Stomach (tissue), 4 donors: ENCODE measurements around the gene WDR93.

Experiments
- EP300 ChIP-seq: sonication (generic); formaldehyde crosslinking; IDR thresholded peaks from one replicate; pipeline ENCODE4 v1.6.1; 2017; ENCODE audit warnings: antibody characterized with exemption
- POLR2A ChIP-seq, 4 donors: fragments of 450-650 bp; IDR thresholded peaks; one replicate each; pipeline ENCODE4 v1.6.1; 2016; ENCODE audit warnings: antibody characterized with exemption in 4 of 4, control low read depth in 2 of 4, mild to moderate bottlenecking in 1 of 4, moderate library complexity in 1 of 4
- TF ChIP-seq, protein P1 (sequence below), 7 experiments: fragments of 450-650 bp in 4 of 7; fragments of 200-600 bp in 3 of 7; sonication (generic) in 3 of 7; IDR thresholded peaks; one replicate each; pipeline ENCODE4 v1.5.1; 2016 to 2019; ENCODE audit warnings: antibody characterized with exemption in 7 of 7, control low read depth in 2 of 7, mild to moderate bottlenecking in 1 of 7

DNA sequence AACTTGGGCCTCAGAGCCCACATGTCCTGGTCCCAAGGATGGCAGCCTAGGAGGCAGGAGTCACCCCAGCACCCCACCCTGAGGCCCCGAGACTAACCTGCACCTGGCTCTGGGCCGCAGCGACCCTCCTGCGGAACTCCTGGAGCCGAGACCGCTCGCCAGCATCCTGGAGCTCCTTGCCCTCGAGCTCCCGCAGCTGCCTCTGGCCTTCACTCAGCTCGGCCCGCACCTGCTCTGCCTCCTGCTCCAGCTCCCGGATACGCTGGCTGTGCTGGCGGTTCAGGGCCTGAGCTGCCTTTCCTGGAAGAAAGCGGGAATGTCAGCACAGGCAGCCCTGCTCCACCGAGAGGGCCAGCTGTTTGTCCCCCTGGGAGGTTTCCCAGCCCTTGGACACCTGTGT lies 48.5 kb upstream of the WDR93 start:
- TF ChIP-seq POLR2A (IDR thresholded peaks at IDR 0.05) (no peak), EP300 (no peak)
- TF ChIP-seq, protein P1, sequence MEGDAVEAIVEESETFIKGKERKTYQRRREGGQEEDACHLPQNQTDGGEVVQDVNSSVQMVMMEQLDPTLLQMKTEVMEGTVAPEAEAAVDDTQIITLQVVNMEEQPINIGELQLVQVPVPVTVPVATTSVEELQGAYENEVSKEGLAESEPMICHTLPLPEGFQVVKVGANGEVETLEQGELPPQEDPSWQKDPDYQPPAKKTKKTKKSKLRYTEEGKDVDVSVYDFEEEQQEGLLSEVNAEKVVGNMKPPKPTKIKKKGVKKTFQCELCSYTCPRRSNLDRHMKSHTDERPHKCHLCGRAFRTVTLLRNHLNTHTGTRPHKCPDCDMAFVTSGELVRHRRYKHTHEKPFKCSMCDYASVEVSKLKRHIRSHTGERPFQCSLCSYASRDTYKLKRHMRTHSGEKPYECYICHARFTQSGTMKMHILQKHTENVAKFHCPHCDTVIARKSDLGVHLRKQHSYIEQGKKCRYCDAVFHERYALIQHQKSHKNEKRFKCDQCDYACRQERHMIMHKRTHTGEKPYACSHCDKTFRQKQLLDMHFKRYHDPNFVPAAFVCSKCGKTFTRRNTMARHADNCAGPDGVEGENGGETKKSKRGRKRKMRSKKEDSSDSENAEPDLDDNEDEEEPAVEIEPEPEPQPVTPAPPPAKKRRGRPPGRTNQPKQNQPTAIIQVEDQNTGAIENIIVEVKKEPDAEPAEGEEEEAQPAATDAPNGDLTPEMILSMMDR (IDR thresholded peaks at IDR 0.05), result no peak
